Neural crest cell (in vitro differentiated cells): ENCODE data around the gene FARP1. TPM values are rescaled to one million over a fixed set of nuclear protein-coding genes. Genes with fewer than 3 reads are reported as not detected.

Experiments
- DNase-seq: peaks from one replicate; pipeline ENCODE4 v3.0.0; 2021; ENCODE audit warnings: low read depth, mixed read lengths, low spot score
- H3K27ac Mint-ChIP-seq: one replicate; pipeline ENCODE4 v1.8.0; 2021; ENCODE audit warnings: mild to moderate bottlenecking, mixed read lengths; ENCODE audit not compliant: unreplicated experiment
- H3K27me3 Mint-ChIP-seq: 2 replicates; pipeline ENCODE4 v1.8.0; 2021; ENCODE audit warnings: low read depth, mild to moderate bottlenecking, mixed read lengths
- H3K36me3 Mint-ChIP-seq: 2 replicates; pipeline ENCODE4 v1.8.0; 2021; ENCODE audit warnings: low read depth, mild to moderate bottlenecking, mixed read lengths
- H3K4me1 Mint-ChIP-seq: 2 replicates; pipeline ENCODE4 v1.8.0; 2021; ENCODE audit warnings: mixed read lengths
- H3K4me3 Mint-ChIP-seq: one replicate; pipeline ENCODE4 v1.8.0; 2021; ENCODE audit warnings: mild to moderate bottlenecking, mixed read lengths
- H3K9me3 Mint-ChIP-seq: 2 replicates; pipeline ENCODE4 v1.8.0; 2021; ENCODE audit warnings: mixed read lengths
- CTCF ChIP-seq: fragments of 200-600 bp; sonication (generic); conservative IDR thresholded peaks from 2 replicates; pipeline ENCODE4 v1.5.0; 2021; ENCODE audit warnings: antibody characterized with exemption, mild to moderate bottlenecking
- total RNA-seq: library from RNA; stranded (reverse); gene quantifications from 2 replicates; pipeline ENCODE4 v1.2.1, GENCODE V29; 2021

The FARP1 gene
- total RNA-seq, 1 donor from 2014 or later = 138 TPM

- Mint-ChIP-seq H3K4me1 (peaks cover 75% of the 10 kb centered on the region), H3K9me3 (peaks cover 5% of the 10 kb centered on the region), H3K27me3 (no peaks in the 10 kb centered on the region), H3K36me3 (peaks cover 7% of the 10 kb centered on the region), H3K4me3 (no peak overlapping the region), H3K27ac (no peak overlapping the region)
- no peak for TF ChIP-seq CTCF
- DNase-seq = no peak
Observed at GRCh38 chr13:98305670-98306069, 162.8 kb downstream of the FARP1 start.

GRCh38 chr13:98307463-98308085 is 164.7 kb downstream of the FARP1 start:
- H3K4me1 Mint-ChIP-seq = peaks cover 67% of the 10 kb centered on the region
- no peaks in the 10 kb centered on the region for H3K27me3 Mint-ChIP-seq
- no peak for TF ChIP-seq CTCF
- peaks cover 5% of the 10 kb centered on the region for H3K9me3 Mint-ChIP-seq
- peaks cover 7% of the 10 kb centered on the region for H3K36me3 Mint-ChIP-seq
- H3K4me3 Mint-ChIP-seq = no peak overlapping the region
- DNase-seq = no peak
- H3K27ac Mint-ChIP-seq = no peak overlapping the region

GRCh38 chr13:98308086-98308911 is 165.4 kb downstream of the FARP1 start:
- Mint-ChIP-seq H3K27me3 (no peaks in the 10 kb centered on the region), H3K27ac (peak overlapping the region; percentile 14), H3K4me1 (peaks cover 67% of the 10 kb centered on the region), H3K9me3 (peaks cover 5% of the 10 kb centered on the region), H3K36me3 (peaks cover 7% of the 10 kb centered on the region), H3K4me3 (no peak overlapping the region)
- DNase-seq = no peak
- no peak for TF ChIP-seq CTCF

- Mint-ChIP-seq H3K4me3 (no peak overlapping the region), H3K36me3 (peaks cover 7% of the 10 kb centered on the region), H3K27ac (no peak overlapping the region), H3K9me3 (peaks cover 5% of the 10 kb centered on the region), H3K4me1 (peaks cover 66% of the 10 kb centered on the region), H3K27me3 (no peaks in the 10 kb centered on the region)
- no peak for TF ChIP-seq CTCF
- no peak for DNase-seq
Observed at GRCh38 chr13:98309569-98310335, 166.9 kb downstream of the FARP1 start.

GRCh38 chr13:98310485-98311199 is 167.7 kb downstream of the FARP1 start:
- no peak overlapping the region for H3K4me3 Mint-ChIP-seq
- TF ChIP-seq CTCF = no peak
- no peak for DNase-seq
- H3K36me3 Mint-ChIP-seq = peaks cover 6% of the 10 kb centered on the region
- no peak overlapping the region for H3K27ac Mint-ChIP-seq
- H3K27me3 Mint-ChIP-seq = no peaks in the 10 kb centered on the region
- peaks cover 5% of the 10 kb centered on the region for H3K9me3 Mint-ChIP-seq
- peaks cover 70% of the 10 kb centered on the region for H3K4me1 Mint-ChIP-seq
